ENCODE measurements around the gene R3HDM2. TPM values are rescaled to one million over a fixed set of nuclear protein-coding genes. Genes with fewer than 3 reads are reported as not detected.

Gene R3HDM2
- total RNA-seq, 1 experiment from 2014 or later: 64.8 TPM

DNA sequence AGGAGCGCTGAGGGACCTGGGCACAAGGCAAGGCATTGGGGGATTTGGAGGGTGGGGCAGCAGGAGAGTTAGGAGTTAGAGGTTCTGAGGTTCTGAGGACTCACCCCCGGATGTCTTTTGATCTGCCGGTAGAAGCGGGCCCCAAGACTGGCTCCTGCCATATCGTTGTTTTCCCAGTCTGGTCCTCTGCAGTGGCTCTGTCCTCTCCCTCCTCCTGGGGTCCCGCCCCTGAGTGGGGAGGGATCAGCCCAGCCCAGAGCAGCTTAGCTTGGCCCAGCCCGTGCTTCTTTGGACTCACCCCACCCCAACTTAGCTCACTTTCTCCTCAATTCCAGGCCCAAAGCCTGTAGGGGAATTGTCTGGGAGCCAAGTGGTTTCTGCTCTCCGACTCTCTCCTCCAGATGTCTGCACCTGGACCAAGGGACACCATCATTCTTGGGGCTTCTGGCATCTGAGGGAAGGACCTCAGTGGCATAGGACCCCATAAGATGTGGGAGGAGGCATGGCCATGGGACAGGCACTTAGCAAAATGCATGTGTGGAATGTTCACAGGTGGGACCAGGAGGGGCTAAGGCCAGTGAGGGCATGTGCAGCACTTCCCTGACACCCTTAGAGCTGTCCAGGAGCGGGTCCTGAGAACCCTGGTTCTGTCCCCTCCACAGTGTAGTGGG, 193.8 kb downstream of the R3HDM2 start:
- intact Hi-C loops (cut with micrococcal nuclease): no loop called here
- peaks cover 33% of the 10 kb centered on the region for H3K36me3 Mint-ChIP-seq (ENCODE audit: insufficient read depth, unreplicated experiment)
- no peaks in the 10 kb centered on the region for H3K27me3 Mint-ChIP-seq (ENCODE audit: insufficient read depth, unreplicated experiment)
- no TSS peak for BruUV-seq (replicated peaks)
- DNase-seq (ENCODE audit: unreplicated experiment): no peak
- ChIA-PET CTCF (interaction anchor here (0.6 to 9.8 kb wide), 3 partner anchors 25 to 911 kb away, joined by 3 to 188 read pairs (median 3); no protein-coding TSS in a partner anchor), POLR2A (interaction anchor here (1.5 kb wide), 1 partner anchor 7 kb away, joined by 3 read pairs; the partner anchor contains the start of gene SHMT2)
- TF ChIP-seq, protein P1, sequence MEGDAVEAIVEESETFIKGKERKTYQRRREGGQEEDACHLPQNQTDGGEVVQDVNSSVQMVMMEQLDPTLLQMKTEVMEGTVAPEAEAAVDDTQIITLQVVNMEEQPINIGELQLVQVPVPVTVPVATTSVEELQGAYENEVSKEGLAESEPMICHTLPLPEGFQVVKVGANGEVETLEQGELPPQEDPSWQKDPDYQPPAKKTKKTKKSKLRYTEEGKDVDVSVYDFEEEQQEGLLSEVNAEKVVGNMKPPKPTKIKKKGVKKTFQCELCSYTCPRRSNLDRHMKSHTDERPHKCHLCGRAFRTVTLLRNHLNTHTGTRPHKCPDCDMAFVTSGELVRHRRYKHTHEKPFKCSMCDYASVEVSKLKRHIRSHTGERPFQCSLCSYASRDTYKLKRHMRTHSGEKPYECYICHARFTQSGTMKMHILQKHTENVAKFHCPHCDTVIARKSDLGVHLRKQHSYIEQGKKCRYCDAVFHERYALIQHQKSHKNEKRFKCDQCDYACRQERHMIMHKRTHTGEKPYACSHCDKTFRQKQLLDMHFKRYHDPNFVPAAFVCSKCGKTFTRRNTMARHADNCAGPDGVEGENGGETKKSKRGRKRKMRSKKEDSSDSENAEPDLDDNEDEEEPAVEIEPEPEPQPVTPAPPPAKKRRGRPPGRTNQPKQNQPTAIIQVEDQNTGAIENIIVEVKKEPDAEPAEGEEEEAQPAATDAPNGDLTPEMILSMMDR (IDR thresholded peaks at IDR 0.05; ENCODE audit: unreplicated experiment): no peak
- H3K9me3 Mint-ChIP-seq (ENCODE audit: unreplicated experiment): no peaks in the 10 kb centered on the region
- H3K27ac Mint-ChIP-seq (ENCODE audit: low read depth, unreplicated experiment): no peak overlapping the region
- peaks cover 35% of the 10 kb centered on the region for H3K4me1 Mint-ChIP-seq (ENCODE audit: insufficient read depth, unreplicated experiment)
- no peak overlapping the region for H3K4me3 Mint-ChIP-seq (ENCODE audit: unreplicated experiment)

DNA sequence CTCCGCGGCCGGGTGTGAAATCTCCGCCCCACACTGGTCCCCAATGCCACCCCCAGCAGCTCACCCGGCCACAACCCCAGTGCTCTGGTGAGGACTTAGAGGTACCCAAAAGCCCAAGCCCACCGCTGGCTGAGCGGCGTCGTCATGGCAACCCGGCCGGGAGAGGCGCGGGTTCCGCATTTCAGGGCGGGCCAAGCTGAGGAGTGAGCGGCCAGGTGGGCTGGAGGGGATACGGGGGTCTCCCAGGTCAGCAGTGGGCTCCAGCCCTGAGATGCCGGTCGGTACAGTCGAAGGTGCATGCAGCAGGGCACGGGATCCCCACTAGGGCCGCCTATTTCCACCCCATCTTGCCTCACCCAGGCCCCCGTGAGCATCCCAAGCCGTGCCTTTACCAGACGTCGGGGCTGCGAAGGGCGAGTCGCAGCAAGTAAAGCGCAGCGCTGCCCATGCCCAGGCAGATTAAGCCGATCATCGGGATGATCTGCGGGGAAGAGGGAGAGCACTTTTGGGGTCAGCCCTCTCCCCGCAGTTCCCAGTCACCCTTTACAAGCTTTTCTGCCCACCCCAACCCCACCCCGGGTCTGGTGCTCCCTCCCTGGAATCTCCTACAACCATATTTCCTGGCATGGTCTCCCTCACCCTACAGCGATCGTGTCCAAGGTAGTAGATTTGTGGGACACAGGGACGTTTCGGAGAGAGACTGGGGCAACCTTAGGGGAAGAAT, 194.5 kb downstream of the R3HDM2 start:
- peaks cover 33% of the 10 kb centered on the region for H3K4me1 Mint-ChIP-seq (ENCODE audit: insufficient read depth, unreplicated experiment)
- no peaks in the 10 kb centered on the region for H3K27me3 Mint-ChIP-seq (ENCODE audit: insufficient read depth, unreplicated experiment)
- POLR2A ChIA-PET: no interaction called here
- TF ChIP-seq, protein P1 (IDR thresholded peaks at IDR 0.05; ENCODE audit: unreplicated experiment): no peak
- intact Hi-C loops (cut with micrococcal nuclease): no loop called here
- CTCF ChIA-PET: interaction anchor here (0.6 to 9.8 kb wide), 3 partner anchors 25 to 911 kb away, joined by 3 to 188 read pairs (median 3); no protein-coding TSS in a partner anchor
- H3K27ac Mint-ChIP-seq (ENCODE audit: low read depth, unreplicated experiment): no peak overlapping the region
- H3K9me3 Mint-ChIP-seq (ENCODE audit: unreplicated experiment): no peaks in the 10 kb centered on the region
- no peak overlapping the region for H3K4me3 Mint-ChIP-seq (ENCODE audit: unreplicated experiment)
- no peak for DNase-seq (ENCODE audit: unreplicated experiment)
- BruUV-seq (replicated peaks): no TSS peak
- peaks cover 40% of the 10 kb centered on the region for H3K36me3 Mint-ChIP-seq (ENCODE audit: insufficient read depth, unreplicated experiment)

DNA sequence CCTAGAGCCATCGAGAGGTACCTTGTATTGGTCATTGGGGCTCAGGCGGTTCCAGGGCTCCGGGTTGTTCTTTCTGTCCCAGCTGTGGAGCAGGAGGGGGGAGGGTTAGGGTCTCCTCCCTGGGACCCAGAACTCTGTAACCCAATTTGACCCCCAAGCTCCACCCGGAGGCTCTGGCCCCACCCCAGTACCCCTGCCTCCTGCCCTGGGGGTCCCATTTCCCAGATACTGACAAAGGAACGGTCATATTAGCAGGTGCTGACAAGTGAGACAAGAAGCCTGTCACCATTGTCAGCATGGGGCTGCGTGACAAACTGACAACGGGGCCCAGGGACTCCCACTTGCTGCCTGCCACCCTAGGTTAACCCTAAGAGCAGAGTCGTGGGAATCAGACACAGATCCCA, 195.1 kb downstream of the R3HDM2 start:
- DNase-seq (ENCODE audit: unreplicated experiment): no peak
- BruUV-seq (replicated peaks): no TSS peak
- TF ChIP-seq, protein P1 (IDR thresholded peaks at IDR 0.05; ENCODE audit: unreplicated experiment): no peak
- Mint-ChIP-seq H3K9me3 (ENCODE audit: unreplicated experiment) (no peaks in the 10 kb centered on the region), H3K27ac (ENCODE audit: low read depth, unreplicated experiment) (no peak overlapping the region), H3K36me3 (ENCODE audit: insufficient read depth, unreplicated experiment) (peaks cover 47% of the 10 kb centered on the region), H3K4me3 (ENCODE audit: unreplicated experiment) (no peak overlapping the region), H3K27me3 (ENCODE audit: insufficient read depth, unreplicated experiment) (no peaks in the 10 kb centered on the region), H3K4me1 (ENCODE audit: insufficient read depth, unreplicated experiment) (peaks cover 32% of the 10 kb centered on the region)
- CTCF ChIA-PET: no interaction called here
- intact Hi-C loops (cut with micrococcal nuclease): no loop called here
- POLR2A ChIA-PET: no interaction called here

DNA sequence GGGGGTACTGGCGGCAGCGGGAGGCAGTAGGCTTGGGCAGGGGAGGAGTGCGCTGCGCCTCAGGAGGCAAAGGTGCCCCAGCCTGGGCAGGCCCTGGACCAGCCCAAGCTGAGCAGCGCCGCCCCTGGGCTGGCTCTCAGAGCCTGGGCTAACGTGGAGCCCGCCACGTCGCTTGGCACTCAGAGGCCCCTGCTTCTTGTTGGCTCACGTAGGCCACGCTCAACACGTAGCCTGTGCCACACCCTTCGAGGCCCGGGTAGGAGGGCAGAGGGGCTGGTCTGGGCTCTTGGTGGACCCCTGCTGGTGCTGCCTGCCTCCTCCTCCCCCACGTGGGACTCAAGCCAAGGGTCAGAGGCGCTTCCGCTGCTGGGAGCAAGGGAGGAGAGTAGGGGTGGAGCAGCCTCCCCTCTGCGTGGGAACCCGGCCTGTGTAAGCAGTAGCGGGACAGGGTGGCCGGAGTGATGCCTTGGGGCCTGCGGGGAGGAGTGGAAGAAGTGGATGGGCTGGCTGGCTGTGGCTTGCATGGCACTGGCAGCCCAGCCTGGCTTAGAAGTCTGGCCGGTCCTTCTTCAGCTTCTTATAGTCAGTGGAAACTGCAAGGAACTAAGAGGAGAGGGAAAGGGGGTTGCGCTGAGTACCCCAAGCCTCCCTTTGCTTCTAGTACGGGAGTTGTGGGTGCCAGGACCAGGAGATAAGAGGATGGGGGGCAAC, 195.7 kb downstream of the R3HDM2 start:
- no peak overlapping the region for H3K27ac Mint-ChIP-seq (ENCODE audit: low read depth, unreplicated experiment)
- no TSS peak for BruUV-seq (replicated peaks)
- no peaks in the 10 kb centered on the region for H3K9me3 Mint-ChIP-seq (ENCODE audit: unreplicated experiment)
- TF ChIP-seq, protein P1 (IDR thresholded peaks at IDR 0.05; ENCODE audit: unreplicated experiment): no peak
- CTCF ChIA-PET: no interaction called here
- POLR2A ChIA-PET: no interaction called here
- no peak for DNase-seq (ENCODE audit: unreplicated experiment)
- H3K4me1 Mint-ChIP-seq (ENCODE audit: insufficient read depth, unreplicated experiment): peaks cover 32% of the 10 kb centered on the region
- H3K27me3 Mint-ChIP-seq (ENCODE audit: insufficient read depth, unreplicated experiment): no peaks in the 10 kb centered on the region
- no peak overlapping the region for H3K4me3 Mint-ChIP-seq (ENCODE audit: unreplicated experiment)
- peaks cover 52% of the 10 kb centered on the region for H3K36me3 Mint-ChIP-seq (ENCODE audit: insufficient read depth, unreplicated experiment)
- intact Hi-C loops (cut with micrococcal nuclease): no loop called here
